OCI-M1 (cell line): ENCODE results near the gene NOTUM.

ENCODE experiments used
- DNase-seq: peaks from one replicate; lab custom pipeline; 2025; lab: John Stamatoyannopoulos, UW

Gene NOTUM

GRCh38 chr17:81957691-81958432, 3.1 kb downstream of the NOTUM start:
- no peak for DNase-seq

GRCh38 chr17:81956607-81957589, 4.1 kb downstream of the NOTUM start:
- DNase-seq = no peak

GRCh38 chr17:81955756-81956544, 5.0 kb downstream of the NOTUM start:
- no peak for DNase-seq

- DNase-seq = no peak
These were observed 5.8 kb downstream of the NOTUM start for GRCh38 chr17:81955058-81955681.

- no peak for DNase-seq
These were observed 6.6 kb downstream of the NOTUM start for GRCh38 chr17:81954131-81955057.

GRCh38 chr17:81953443-81953842, 7.5 kb downstream of the NOTUM start:
- peak; percentile 32 for DNase-seq

- DNase-seq = no peak
These were observed 8.2 kb downstream of the NOTUM start for GRCh38 chr17:81952792-81953228.

- no peak for DNase-seq
These were observed 9.0 kb downstream of the NOTUM start for GRCh38 chr17:81951785-81952684.

- DNase-seq = no peak
These were observed 10.5 kb downstream of the NOTUM start for GRCh38 chr17:81950501-81950900.

GRCh38 chr17:81948635-81949378, 12.2 kb downstream of the NOTUM start:
- DNase-seq = no peak

GRCh38 chr17:81947189-81947588, 13.8 kb downstream of the NOTUM start, which contains the start of gene MYADML2:
TSS of gene MYADML2 (minus strand) at chr17:81947233. CDS start at chr17:81941741, 5,492 bp downstream.
- no peak for DNase-seq

GRCh38 chr17:81944858-81945257, 16.1 kb downstream of the NOTUM start:
- DNase-seq = no peak

GRCh38 chr17:81942167-81942553, 18.8 kb downstream of the NOTUM start:
- DNase-seq = no peak

GRCh38 chr17:81941484-81942166, 19.4 kb downstream of the NOTUM start:
- no peak for DNase-seq

GRCh38 chr17:81940538-81941483, 20.2 kb downstream of the NOTUM start:
- DNase-seq = no peak

GRCh38 chr17:81939881-81940385, 21.1 kb downstream of the NOTUM start:
- no peak for DNase-seq

- no peak for DNase-seq
These were observed 21.8 kb downstream of the NOTUM start for GRCh38 chr17:81939218-81939617.
